ENCODE measurements around the gene COMT.

DNA sequence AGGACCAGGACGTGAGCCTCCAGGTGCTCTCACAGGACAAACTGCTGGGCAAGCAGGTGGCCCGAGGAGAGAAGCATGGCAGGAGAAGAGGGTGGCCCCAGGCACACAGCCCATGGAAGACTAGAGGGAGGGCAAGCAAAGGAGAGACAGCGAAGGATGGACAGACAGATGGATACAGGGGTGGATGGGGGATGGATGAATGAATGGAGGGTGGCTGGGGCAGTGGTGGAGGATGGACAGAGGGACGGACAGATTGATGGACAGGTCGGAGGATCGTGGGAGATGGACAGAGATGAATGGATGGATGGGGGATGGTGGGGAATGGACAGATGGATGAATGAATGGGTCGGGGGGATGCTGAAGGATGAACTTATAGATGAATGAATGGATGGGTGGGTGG is 52.4 kb downstream of the COMT start:
- TF ChIP-seq RCOR1 (IDR thresholded peaks at IDR 0.05; ENCODE audit: borderline replicate concordance in 1 of 2, low read depth in 2 of 2, low read length in 2 of 2): no peak
- TF ChIP-seq GABPA (tag; conservative IDR thresholded peaks at IDR 0.05; ENCODE audit: low read depth): no peak
- TF ChIP-seq, protein P1, sequence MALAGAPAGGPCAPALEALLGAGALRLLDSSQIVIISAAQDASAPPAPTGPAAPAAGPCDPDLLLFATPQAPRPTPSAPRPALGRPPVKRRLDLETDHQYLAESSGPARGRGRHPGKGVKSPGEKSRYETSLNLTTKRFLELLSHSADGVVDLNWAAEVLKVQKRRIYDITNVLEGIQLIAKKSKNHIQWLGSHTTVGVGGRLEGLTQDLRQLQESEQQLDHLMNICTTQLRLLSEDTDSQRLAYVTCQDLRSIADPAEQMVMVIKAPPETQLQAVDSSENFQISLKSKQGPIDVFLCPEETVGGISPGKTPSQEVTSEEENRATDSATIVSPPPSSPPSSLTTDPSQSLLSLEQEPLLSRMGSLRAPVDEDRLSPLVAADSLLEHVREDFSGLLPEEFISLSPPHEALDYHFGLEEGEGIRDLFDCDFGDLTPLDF (CRISPR knock-in tag; IDR thresholded peaks at IDR 0.05): no peak
